Measurements from ENCODE around the gene ENO1.
"Not testable (repeated sequence)": the region's sequence is repeated elsewhere in the genome, so short reads cannot be mapped to it uniquely, and the experiment has no call there.

The ENO1 gene

GRCh38 chr1:8891401-8891800, 12.9 kb upstream of the ENO1 start:
- no peak for TF ChIP-seq CTCF (IDR thresholded peaks at IDR 0.05; ENCODE audit: low read depth, low read length)
- H3K4me3 ChIP-seq (ENCODE audit: low read depth, low read length), result no peak overlapping the region

- H3K4me3 ChIP-seq (ENCODE audit: low read depth, low read length), result peak overlapping the region; percentile 29
- TF ChIP-seq CTCF (IDR thresholded peaks at IDR 0.05; ENCODE audit: low read depth, low read length), result no peak
Measured at GRCh38 chr1:8889925-8890785, 11.7 kb upstream of the ENO1 start.

- no peak for TF ChIP-seq CTCF (IDR thresholded peaks at IDR 0.05; ENCODE audit: low read depth, low read length)
- no peak overlapping the region; the same call in 1 of the 2 replicates for H3K4me3 ChIP-seq (ENCODE audit: low read depth, low read length)
Measured at GRCh38 chr1:8889103-8889846, 10.8 kb upstream of the ENO1 start.

GRCh38 chr1:8886589-8886988, 8.1 kb upstream of the ENO1 start:
- no peak for TF ChIP-seq CTCF (IDR thresholded peaks at IDR 0.05; ENCODE audit: low read depth, low read length)
- H3K4me3 ChIP-seq (ENCODE audit: low read depth, low read length), result no peak overlapping the region

- not testable (repeated sequence) for H3K4me3 ChIP-seq (ENCODE audit: low read depth, low read length)
Measured at GRCh38 chr1:8886031-8886524, 7.6 kb upstream of the ENO1 start.

- not testable (repeated sequence) for H3K4me3 ChIP-seq (ENCODE audit: low read depth, low read length)
Measured at GRCh38 chr1:8884105-8884504, 5.6 kb upstream of the ENO1 start.

- no peak overlapping the region for H3K4me3 ChIP-seq (ENCODE audit: low read depth, low read length)
- no peak for TF ChIP-seq CTCF (IDR thresholded peaks at IDR 0.05; ENCODE audit: low read depth, low read length)
Measured at GRCh38 chr1:8883491-8883890, 5.0 kb upstream of the ENO1 start.

- no peak for TF ChIP-seq CTCF (IDR thresholded peaks at IDR 0.05; ENCODE audit: low read depth, low read length)
- H3K4me3 ChIP-seq (ENCODE audit: low read depth, low read length), result peak overlapping the region; percentile 97
Measured at GRCh38 chr1:8879922-8880676, 1.6 kb upstream of the ENO1 start.

Data from WI38 (cell line).